ENCODE results near the gene SPTBN4.

The SPTBN4 gene

DNA sequence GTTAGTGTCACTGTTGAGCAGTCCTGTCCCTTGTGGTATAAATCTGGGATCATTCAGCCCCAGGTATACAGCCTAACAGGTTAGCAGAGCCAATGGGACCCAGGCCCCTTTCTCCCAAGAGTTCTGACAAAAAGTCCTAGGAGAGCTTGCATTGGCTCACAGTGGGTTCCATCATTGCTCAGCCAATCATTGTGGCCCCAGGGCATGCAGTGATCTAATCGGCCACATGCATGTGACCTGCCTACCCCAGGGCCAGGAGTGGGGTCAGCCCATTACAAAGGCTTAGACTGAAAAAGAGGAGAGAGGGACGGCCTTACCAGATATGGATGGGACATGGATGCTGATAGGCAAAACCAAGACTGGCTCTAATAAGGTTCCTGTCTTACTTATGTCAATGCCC, 41.1 kb downstream of the SPTBN4 start:
- Histone ChIP-seq H3K9ac (no peak overlapping the region), H3K4me1 (no peaks in the 10 kb centered on the region), H3K9me3 (ENCODE audit: control insufficient read depth, low read length) (no peaks in the 10 kb centered on the region), H3K79me2 (no peaks in the 10 kb centered on the region), H3K36me3 (ENCODE audit: control insufficient read depth, insufficient read depth, low read length) (no peaks in the 10 kb centered on the region), H3K4me2 (ENCODE audit: low read length) (no peak overlapping the region), H3K27ac (no peak overlapping the region), H3K27me3 (ENCODE audit: control insufficient read depth, insufficient read depth, low read length) (no peaks in the 10 kb centered on the region), H3K4me3 (ENCODE audit: low read depth, low read length) (no peak overlapping the region), H2AFZ (no peak overlapping the region)
- no peak for TF ChIP-seq CTCF (IDR thresholded peaks at IDR 0.05)

GRCh38 chr19:40508739-40509260, 42.0 kb downstream of the SPTBN4 start:
- Histone ChIP-seq H3K27me3 (ENCODE audit: control insufficient read depth, insufficient read depth, low read length) (no peaks in the 10 kb centered on the region), H3K4me3 (ENCODE audit: low read depth, low read length) (no peak overlapping the region), H2AFZ (no peak overlapping the region), H3K4me1 (no peaks in the 10 kb centered on the region), H3K27ac (no peak overlapping the region), H3K4me2 (ENCODE audit: low read length) (no peak overlapping the region), H3K9ac (no peak overlapping the region), H3K79me2 (no peaks in the 10 kb centered on the region), H3K9me3 (ENCODE audit: control insufficient read depth, low read length) (no peaks in the 10 kb centered on the region), H3K36me3 (ENCODE audit: control insufficient read depth, insufficient read depth, low read length) (no peaks in the 10 kb centered on the region)
- no peak for TF ChIP-seq CTCF (IDR thresholded peaks at IDR 0.05)

GRCh38 chr19:40510526-40511115, 43.8 kb downstream of the SPTBN4 start:
- H3K36me3 ChIP-seq (ENCODE audit: control insufficient read depth, insufficient read depth, low read length), result no peaks in the 10 kb centered on the region
- no peaks in the 10 kb centered on the region for H3K4me1 ChIP-seq
- TF ChIP-seq CTCF (IDR thresholded peaks at IDR 0.05), result no peak
- no peaks in the 10 kb centered on the region for H3K27me3 ChIP-seq (ENCODE audit: control insufficient read depth, insufficient read depth, low read length)
- no peaks in the 10 kb centered on the region for H3K9me3 ChIP-seq (ENCODE audit: control insufficient read depth, low read length)
- no peaks in the 10 kb centered on the region for H3K79me2 ChIP-seq
- H3K27ac ChIP-seq, result no peak overlapping the region
- no peak overlapping the region for H3K4me3 ChIP-seq (ENCODE audit: low read depth, low read length)
- no peak overlapping the region for H2AFZ ChIP-seq
- no peak overlapping the region for H3K9ac ChIP-seq
- no peak overlapping the region for H3K4me2 ChIP-seq (ENCODE audit: low read length)

- H3K9me3 ChIP-seq (ENCODE audit: control insufficient read depth, low read length), result no peaks in the 10 kb centered on the region
- no peak overlapping the region for H3K4me2 ChIP-seq (ENCODE audit: low read length)
- TF ChIP-seq CTCF (IDR thresholded peaks at IDR 0.05), result no peak
- H3K79me2 ChIP-seq, result no peaks in the 10 kb centered on the region
- no peaks in the 10 kb centered on the region for H3K27me3 ChIP-seq (ENCODE audit: control insufficient read depth, insufficient read depth, low read length)
- H3K27ac ChIP-seq, result no peak overlapping the region
- H2AFZ ChIP-seq, result no peak overlapping the region
- H3K4me3 ChIP-seq (ENCODE audit: low read depth, low read length), result no peak overlapping the region
- no peaks in the 10 kb centered on the region for H3K4me1 ChIP-seq
- no peak overlapping the region for H3K9ac ChIP-seq
- H3K36me3 ChIP-seq (ENCODE audit: control insufficient read depth, insufficient read depth, low read length), result no peaks in the 10 kb centered on the region
These were observed 44.7 kb downstream of the SPTBN4 start for GRCh38 chr19:40511487-40511886.

DNA sequence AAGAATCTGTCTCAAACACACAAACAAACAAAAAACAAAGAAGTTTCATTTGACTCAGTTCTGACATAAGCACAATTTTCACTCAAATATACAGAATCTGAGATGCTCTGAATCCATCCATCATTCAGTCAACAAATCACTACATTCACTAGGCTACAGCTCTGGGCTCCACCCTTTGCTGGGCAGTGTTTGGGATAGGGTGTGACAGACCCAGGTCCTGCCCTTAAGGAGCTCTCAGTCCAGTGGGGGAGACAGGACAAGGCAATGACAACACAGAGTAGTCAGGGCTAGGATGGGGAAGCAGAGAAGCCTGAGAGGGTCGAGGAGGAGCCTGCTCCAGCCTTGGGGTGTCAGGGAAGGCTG, 45.3 kb downstream of the SPTBN4 start:
- no peaks in the 10 kb centered on the region for H3K9me3 ChIP-seq (ENCODE audit: control insufficient read depth, low read length)
- no peaks in the 10 kb centered on the region for H3K4me1 ChIP-seq
- no peaks in the 10 kb centered on the region for H3K27me3 ChIP-seq (ENCODE audit: control insufficient read depth, insufficient read depth, low read length)

More for the DNA sequence above, 45.3 kb downstream of the SPTBN4 start:
- H3K4me3 ChIP-seq (ENCODE audit: low read depth, low read length), result no peak overlapping the region
- no peak overlapping the region for H3K4me2 ChIP-seq (ENCODE audit: low read length)
- H3K79me2 ChIP-seq, result no peaks in the 10 kb centered on the region
- H3K9ac ChIP-seq, result no peak overlapping the region
- H3K36me3 ChIP-seq (ENCODE audit: control insufficient read depth, insufficient read depth, low read length), result no peaks in the 10 kb centered on the region
- no peak overlapping the region for H3K27ac ChIP-seq
- no peak overlapping the region for H2AFZ ChIP-seq
- TF ChIP-seq CTCF (IDR thresholded peaks at IDR 0.05), result no peak

All from parathyroid adenoma (tissue), 2 donors.